Thyroid gland (tissue), 4 donors: ENCODE results near the gene SMURF1.
"Not testable (repeated sequence)": the region's sequence is repeated elsewhere in the genome, so short reads cannot be mapped to it uniquely, and the experiment has no call there.

Experiments used
- POLR2A ChIP-seq, 2 donors: fragments of 450-650 bp; IDR thresholded peaks; one replicate each; pipeline ENCODE4 v1.6.1; 2017; ENCODE audit warnings: antibody characterized with exemption in 2 of 2, mild to moderate bottlenecking in 2 of 2, moderate library complexity in 1 of 2
- TF ChIP-seq, protein P1 (sequence below), 6 experiments: fragments of 200-600 bp in 3 of 6; fragments of 450-650 bp in 3 of 6; sonication (generic) in 3 of 6; IDR thresholded peaks; one replicate each; pipeline ENCODE4 v1.5.1; 2016 to 2019; ENCODE audit warnings: antibody characterized with exemption in 6 of 6, mild to moderate bottlenecking in 2 of 6, inconsistent platforms in 1 of 6, moderate library complexity in 1 of 6

DNA sequence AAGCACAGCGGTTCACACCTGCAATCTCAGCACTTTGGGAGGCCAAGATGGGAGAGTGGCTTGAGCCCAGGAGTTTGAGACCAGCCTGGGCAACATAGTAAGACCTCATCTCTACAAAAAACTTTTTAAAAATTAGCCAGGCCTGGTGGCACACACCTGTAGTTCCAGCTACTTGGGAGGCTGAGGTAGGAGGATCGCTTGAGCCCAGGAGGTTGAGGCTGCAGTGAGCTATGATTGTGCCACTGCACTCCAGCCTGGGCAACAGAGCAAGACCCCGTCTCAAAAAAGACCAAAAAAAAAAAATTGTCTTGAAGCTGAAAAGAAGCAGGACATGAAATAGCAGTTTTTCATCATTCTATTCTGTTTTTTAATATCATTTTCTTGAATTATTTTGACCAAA, 99.0 kb downstream of the SMURF1 start:
- TF ChIP-seq, protein P1, sequence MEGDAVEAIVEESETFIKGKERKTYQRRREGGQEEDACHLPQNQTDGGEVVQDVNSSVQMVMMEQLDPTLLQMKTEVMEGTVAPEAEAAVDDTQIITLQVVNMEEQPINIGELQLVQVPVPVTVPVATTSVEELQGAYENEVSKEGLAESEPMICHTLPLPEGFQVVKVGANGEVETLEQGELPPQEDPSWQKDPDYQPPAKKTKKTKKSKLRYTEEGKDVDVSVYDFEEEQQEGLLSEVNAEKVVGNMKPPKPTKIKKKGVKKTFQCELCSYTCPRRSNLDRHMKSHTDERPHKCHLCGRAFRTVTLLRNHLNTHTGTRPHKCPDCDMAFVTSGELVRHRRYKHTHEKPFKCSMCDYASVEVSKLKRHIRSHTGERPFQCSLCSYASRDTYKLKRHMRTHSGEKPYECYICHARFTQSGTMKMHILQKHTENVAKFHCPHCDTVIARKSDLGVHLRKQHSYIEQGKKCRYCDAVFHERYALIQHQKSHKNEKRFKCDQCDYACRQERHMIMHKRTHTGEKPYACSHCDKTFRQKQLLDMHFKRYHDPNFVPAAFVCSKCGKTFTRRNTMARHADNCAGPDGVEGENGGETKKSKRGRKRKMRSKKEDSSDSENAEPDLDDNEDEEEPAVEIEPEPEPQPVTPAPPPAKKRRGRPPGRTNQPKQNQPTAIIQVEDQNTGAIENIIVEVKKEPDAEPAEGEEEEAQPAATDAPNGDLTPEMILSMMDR (IDR thresholded peaks at IDR 0.05) = not testable (repeated sequence)
- not testable (repeated sequence) for TF ChIP-seq POLR2A (IDR thresholded peaks at IDR 0.05)
